GM21526 (cell line): Measurements from ENCODE around the gene BSND.

Experiments
- ATAC-seq: cut with Tn5 transposase; IDR thresholded peaks from one replicate; pipeline ENCODE4 v1.9.1; 2021; ENCODE audit warnings: moderate library complexity; ENCODE audit not compliant: unreplicated experiment, low FRiP score

BSND gene

GRCh38 chr1:55044617-55045397 is 46.1 kb downstream of the BSND start:
- no peak for ATAC-seq

GRCh38 chr1:55045430-55045829 is 46.7 kb downstream of the BSND start:
- no peak for ATAC-seq

- ATAC-seq, result no peak
These were observed 48.1 kb downstream of the BSND start for GRCh38 chr1:55046871-55047270.

- no peak for ATAC-seq
These were observed 48.9 kb downstream of the BSND start for GRCh38 chr1:55047611-55048010.

GRCh38 chr1:55048453-55049270 is 49.9 kb downstream of the BSND start:
- ATAC-seq, result no peak

- ATAC-seq, result no peak
These were observed 50.7 kb downstream of the BSND start for GRCh38 chr1:55049271-55049913.

- no peak for ATAC-seq
These were observed 51.2 kb downstream of the BSND start for GRCh38 chr1:55049914-55050278.

- ATAC-seq, result no peak
These were observed 51.5 kb downstream of the BSND start for GRCh38 chr1:55050283-55050682.

GRCh38 chr1:55051169-55051568 is 52.4 kb downstream of the BSND start:
- ATAC-seq, result no peak

- ATAC-seq, result no peak
These were observed 52.9 kb downstream of the BSND start for GRCh38 chr1:55051621-55052020.

- no peak for ATAC-seq
These were observed 53.7 kb downstream of the BSND start for GRCh38 chr1:55052221-55053142.

- ATAC-seq, result no peak
These were observed 54.7 kb downstream of the BSND start for GRCh38 chr1:55053265-55053954.

- ATAC-seq, result no peak
These were observed 55.7 kb downstream of the BSND start for GRCh38 chr1:55054396-55054795.

GRCh38 chr1:55055084-55055882 is 56.5 kb downstream of the BSND start:
- ATAC-seq, result no peak

GRCh38 chr1:55055951-55056631 is 57.4 kb downstream of the BSND start:
- no peak for ATAC-seq

- ATAC-seq, result no peak
These were observed 57.9 kb downstream of the BSND start for GRCh38 chr1:55056632-55056992.

- no peak for ATAC-seq
These were observed 58.7 kb downstream of the BSND start for GRCh38 chr1:55057270-55057955.

GRCh38 chr1:55057956-55058298 is 59.2 kb downstream of the BSND start:
- ATAC-seq, result no peak
